ENCODE measurements around the gene DST. TPM values are rescaled to one million over a fixed set of nuclear protein-coding genes. Genes with fewer than 3 reads are reported as not detected.

Gene DST
- total RNA-seq, 1 experiment from 2014 or later, result 91.9 TPM

DNA sequence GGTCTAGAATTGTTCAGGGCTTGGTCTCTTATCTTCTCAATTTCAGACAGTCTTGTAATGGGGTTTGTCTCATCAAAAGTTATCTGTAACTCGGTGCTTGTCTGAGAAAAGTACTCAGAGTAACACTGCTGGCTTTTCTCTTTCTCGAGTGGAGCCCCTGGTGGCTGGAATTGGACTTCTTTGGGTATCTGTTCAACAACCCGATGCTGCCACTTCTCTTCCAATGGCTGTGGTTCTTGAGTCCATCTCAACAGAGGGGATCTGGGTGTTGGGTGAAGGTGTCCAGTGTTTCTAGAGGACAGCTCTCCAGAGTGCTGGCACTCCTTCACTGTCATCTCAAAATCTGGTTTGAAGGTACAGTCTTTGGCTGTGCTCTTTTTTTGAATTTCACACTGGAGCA, 24.6 kb downstream of the DST start:
- H3K4me3 Mint-ChIP-seq, result no peak overlapping the region
- no peak overlapping the region for H2BK120ac ChIP-seq (ENCODE audit: low read depth, low read length, poor library complexity, severe bottlenecking)
- H3K4me1 ChIP-seq (ENCODE audit: insufficient read depth, low read length), result peaks cover 2% of the 10 kb centered on the region; the same call in 1 of the 2 replicates
- no peak overlapping the region for H3K9ac ChIP-seq (ENCODE audit: extremely low read depth, insufficient read length, low read length)
- H4K5ac ChIP-seq (ENCODE audit: insufficient read length, low read depth, low read length), result no peak overlapping the region
- no peaks in the 10 kb centered on the region for H3K27me3 ChIP-seq (ENCODE audit: insufficient read depth, low read length)
- no peak overlapping the region for H2BK12ac ChIP-seq (ENCODE audit: insufficient read length, low read depth, low read length)
- H2AK5ac ChIP-seq (ENCODE audit: insufficient read length, low read length), result no peak overlapping the region
- no peaks in the 10 kb centered on the region for H4K20me1 ChIP-seq (ENCODE audit: control insufficient read depth, insufficient read depth, insufficient read length)
- no peak overlapping the region for H3T11ph ChIP-seq (ENCODE audit: low read length)
- no peaks in the 10 kb centered on the region for H3K79me2 ChIP-seq (ENCODE audit: insufficient read depth, low read length)
- no peak overlapping the region for H2AFZ ChIP-seq (ENCODE audit: low read length)
- H3K4me1 Mint-ChIP-seq, result peaks cover 10 to 14% of the 10 kb centered on the region in 2 experiments
- no peak overlapping the region for H4K8ac ChIP-seq (replicated peaks; ENCODE audit: insufficient read length, low read depth, low read length)
- H2BK15ac ChIP-seq (ENCODE audit: low read depth, low read length), result no peak overlapping the region
- H3K36me3 Mint-ChIP-seq (ENCODE audit: insufficient read depth in 1 of 3, low read depth in 3 of 3), result peaks cover 3 to 11% (median 10%) of the 10 kb centered on the region in 3 experiments; a peak in 5 of 7 replicates
- H3K14ac ChIP-seq (ENCODE audit: insufficient read depth, low read length), result no peak overlapping the region
- peak; percentile 47 for DNase-seq
- H3K4ac ChIP-seq (ENCODE audit: low read depth, low read length), result no peak overlapping the region
- WGBS (ENCODE audit: extremely low coverage, insufficient read length, low lambda C conversion rate), result no CpG with 5 or more reads among the region's 3 CpGs
- no peak overlapping the region for H3K4me2 ChIP-seq (ENCODE audit: insufficient read depth, insufficient read length, low read length)
- no peak overlapping the region for H3K23ac ChIP-seq (ENCODE audit: insufficient read length, low read depth, low read length)
- no peaks in the 10 kb centered on the region for H3K9me3 ChIP-seq (ENCODE audit: control insufficient read depth, low read depth, low read length)
- H3K23me2 ChIP-seq (ENCODE audit: insufficient read length, low read depth, low read length, poor library complexity, severe bottlenecking), result no peaks in the 10 kb centered on the region
- no peak overlapping the region for H3K27ac Mint-ChIP-seq
- H3K18ac ChIP-seq (ENCODE audit: insufficient read length, low read depth, low read length), result no peak overlapping the region
- no peak overlapping the region for H2BK20ac ChIP-seq (ENCODE audit: low read depth, low read length, poor library complexity, severe bottlenecking)
- H3K56ac ChIP-seq (ENCODE audit: insufficient read length, low read depth, low read length), result no peak overlapping the region
- TF ChIP-seq, protein P1, sequence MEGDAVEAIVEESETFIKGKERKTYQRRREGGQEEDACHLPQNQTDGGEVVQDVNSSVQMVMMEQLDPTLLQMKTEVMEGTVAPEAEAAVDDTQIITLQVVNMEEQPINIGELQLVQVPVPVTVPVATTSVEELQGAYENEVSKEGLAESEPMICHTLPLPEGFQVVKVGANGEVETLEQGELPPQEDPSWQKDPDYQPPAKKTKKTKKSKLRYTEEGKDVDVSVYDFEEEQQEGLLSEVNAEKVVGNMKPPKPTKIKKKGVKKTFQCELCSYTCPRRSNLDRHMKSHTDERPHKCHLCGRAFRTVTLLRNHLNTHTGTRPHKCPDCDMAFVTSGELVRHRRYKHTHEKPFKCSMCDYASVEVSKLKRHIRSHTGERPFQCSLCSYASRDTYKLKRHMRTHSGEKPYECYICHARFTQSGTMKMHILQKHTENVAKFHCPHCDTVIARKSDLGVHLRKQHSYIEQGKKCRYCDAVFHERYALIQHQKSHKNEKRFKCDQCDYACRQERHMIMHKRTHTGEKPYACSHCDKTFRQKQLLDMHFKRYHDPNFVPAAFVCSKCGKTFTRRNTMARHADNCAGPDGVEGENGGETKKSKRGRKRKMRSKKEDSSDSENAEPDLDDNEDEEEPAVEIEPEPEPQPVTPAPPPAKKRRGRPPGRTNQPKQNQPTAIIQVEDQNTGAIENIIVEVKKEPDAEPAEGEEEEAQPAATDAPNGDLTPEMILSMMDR (conservative IDR thresholded peaks at IDR 0.05), result peak; percentile 59
- H2BK5ac ChIP-seq (ENCODE audit: insufficient read length, low read length), result no peak overlapping the region
- no peak overlapping the region for H3K27ac ChIP-seq (ENCODE audit: insufficient read length, low read depth, low read length)
- H3K9me3 Mint-ChIP-seq, result no peaks in the 10 kb centered on the region
- H3K79me1 ChIP-seq (ENCODE audit: insufficient read depth, low read depth, low read length, poor library complexity, severe bottlenecking), result no peaks in the 10 kb centered on the region
- H4K91ac ChIP-seq (ENCODE audit: insufficient read length, low read depth, low read length), result no peak overlapping the region
- H3K27me3 Mint-ChIP-seq (ENCODE audit: low read depth), result no peaks in the 10 kb centered on the region
